AG04450 (cell line): Measurements from ENCODE around the gene MMS22L. TPM values are rescaled to one million over a fixed set of nuclear protein-coding genes. Genes with fewer than 3 reads are reported as not detected.

Source experiments
- CTCF ChIA-PET: fragments of 300-600, 350-600 bp; formaldehyde crosslinking; extraction: SDS; loops from one replicate; lab custom pipeline; 2022; ENCODE audit warnings: antibody characterized with exemption, inconsistent platforms; lab: Charles Lee
- POLR2A ChIA-PET: fragments of 350-600 bp; formaldehyde crosslinking; extraction: SDS; loops from one replicate; lab custom pipeline; 2021; ENCODE audit warnings: antibody characterized with exemption, inconsistent platforms; lab: Yijun Ruan, JAX
- DNase-seq: peaks from one replicate; pipeline ENCODE4 v3.0.0-alpha.2; 2011; ENCODE audit warnings: low read depth, low spot score
- H3K27ac ChIP-seq: one replicate; pipeline ENCODE4 v1.5.1; 2012; ENCODE audit warnings: low read depth, low read length, control low read depth
- H3K27me3 ChIP-seq: one replicate; pipeline ENCODE4 v1.6.0; 2012; ENCODE audit warnings: low read length; ENCODE audit not compliant: control insufficient read depth, insufficient read depth
- H3K4me3 ChIP-seq: 2 replicates; pipeline ENCODE4 v1.5.1; 2011; ENCODE audit warnings: mild to moderate bottlenecking, low read depth, low read length, control low read depth
- H3K9me3 ChIP-seq: 2 replicates; pipeline ENCODE4 v1.5.1; 2012; ENCODE audit warnings: low read length; ENCODE audit not compliant: control insufficient read depth, insufficient read depth
- CTCF ChIP-seq: IDR thresholded peaks from 2 replicates; pipeline ENCODE4 v1.5.1; 2011; ENCODE audit warnings: low read depth, low read length, control low read depth, inconsistent platforms
- polyA plus RNA-seq: library from polyadenylated mRNA; depleted of rRNA; stranded (reverse); fragments of >200 nt; gene quantifications from 2 replicates; pipeline ENCODE4 v1.2.3, GENCODE V29; 2011

The MMS22L gene
- polyA plus RNA-seq, 1 experiment: 8.9 TPM

GRCh38 chr6:97312241-97312640, 29.2 kb upstream of the MMS22L start:
- CTCF ChIA-PET: interaction anchor here (1.1 kb wide), 1 partner anchor 97 kb away, joined by 3 read pairs; no protein-coding TSS in a partner anchor
- no peak overlapping the region for H3K27ac ChIP-seq
- no peak overlapping the region for H3K4me3 ChIP-seq
- no peak for DNase-seq
- no peak for TF ChIP-seq CTCF
- peaks cover 6% of the 10 kb centered on the region for H3K27me3 ChIP-seq
- POLR2A ChIA-PET: no interaction called here
- no peaks in the 10 kb centered on the region for H3K9me3 ChIP-seq

- no peak overlapping the region for H3K27ac ChIP-seq
- no peak overlapping the region for H3K4me3 ChIP-seq
- peaks cover 2% of the 10 kb centered on the region for H3K27me3 ChIP-seq
- DNase-seq: no peak
- POLR2A ChIA-PET: no interaction called here
- H3K9me3 ChIP-seq: no peaks in the 10 kb centered on the region
- CTCF ChIA-PET: interaction anchor here (0.8 kb wide), 1 partner anchor 120 kb away, joined by 3 read pairs; no protein-coding TSS in a partner anchor
- no peak for TF ChIP-seq CTCF
These were observed 23.7 kb upstream of the MMS22L start for GRCh38 chr6:97306544-97307320.

GRCh38 chr6:97305414-97306066, 22.5 kb upstream of the MMS22L start:
- DNase-seq: no peak
- Histone ChIP-seq H3K27me3 (peaks cover 2% of the 10 kb centered on the region), H3K27ac (no peak overlapping the region), H3K9me3 (no peaks in the 10 kb centered on the region), H3K4me3 (no peak overlapping the region)
- no peak for TF ChIP-seq CTCF
- POLR2A ChIA-PET: no interaction called here
- CTCF ChIA-PET: no interaction called here

GRCh38 chr6:97304701-97305100, 21.7 kb upstream of the MMS22L start:
- POLR2A ChIA-PET: no interaction called here
- Histone ChIP-seq H3K27ac (no peak overlapping the region), H3K27me3 (no peaks in the 10 kb centered on the region), H3K4me3 (no peak overlapping the region), H3K9me3 (no peaks in the 10 kb centered on the region)
- TF ChIP-seq CTCF: no peak
- no peak for DNase-seq
- CTCF ChIA-PET: no interaction called here

GRCh38 chr6:97294451-97294850, 11.4 kb upstream of the MMS22L start:
- ChIA-PET CTCF (interaction anchor here (1.8 to 1.9 kb wide), 2 partner anchors 79 to 108 kb away, joined by 8 to 9 read pairs; no protein-coding TSS in a partner anchor), POLR2A (no interaction called here)
- Histone ChIP-seq H3K27ac (no peak overlapping the region), H3K4me3 (no peak overlapping the region), H3K9me3 (no peaks in the 10 kb centered on the region), H3K27me3 (no peaks in the 10 kb centered on the region)
- DNase-seq: peak; percentile 23
- no peak for TF ChIP-seq CTCF
